NCI-H524 (cell line): ENCODE data around the gene FAM229A.
"Not testable (repeated sequence)": the region's sequence is repeated elsewhere in the genome, so short reads cannot be mapped to it uniquely, and the experiment has no call there.

Experiments used
- DNase-seq, 2 experiments: peaks; one replicate each; lab custom pipeline; 2025; lab: John Stamatoyannopoulos, UW

The FAM229A gene

DNA sequence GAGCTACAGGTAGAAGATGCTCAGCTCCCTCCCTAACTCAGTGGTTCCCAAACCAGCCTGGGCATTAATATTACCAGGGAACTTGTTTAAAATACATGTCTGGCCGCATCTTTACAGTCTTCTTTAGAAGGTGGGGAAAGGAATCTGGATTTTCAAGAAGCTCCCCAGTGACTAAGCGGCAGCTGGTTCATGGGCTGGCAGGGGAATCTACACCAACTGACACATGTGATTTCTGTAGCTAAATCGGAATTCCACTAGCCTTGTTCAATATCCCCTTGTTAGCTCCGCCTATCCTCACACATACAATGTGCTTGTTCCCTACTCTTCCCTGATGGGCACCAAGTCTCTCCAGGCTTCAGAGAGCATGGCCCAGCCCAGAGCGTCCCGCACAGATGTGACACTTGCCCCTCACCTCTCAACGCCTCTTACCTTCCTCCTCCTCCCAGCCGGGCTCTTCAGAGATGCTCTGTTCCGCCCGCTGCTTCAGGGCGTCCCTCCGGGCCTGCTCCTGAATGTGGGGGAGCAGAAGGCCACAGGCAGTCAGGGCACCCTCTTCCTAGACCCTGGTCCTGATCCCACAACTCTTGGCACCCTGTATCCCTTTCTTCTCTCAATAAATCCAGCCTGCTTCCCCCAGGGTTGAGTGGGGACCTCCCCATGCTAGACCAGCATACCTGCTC lies 15.4 kb upstream of the FAM229A start:
- DNase-seq, result no peak

DNA sequence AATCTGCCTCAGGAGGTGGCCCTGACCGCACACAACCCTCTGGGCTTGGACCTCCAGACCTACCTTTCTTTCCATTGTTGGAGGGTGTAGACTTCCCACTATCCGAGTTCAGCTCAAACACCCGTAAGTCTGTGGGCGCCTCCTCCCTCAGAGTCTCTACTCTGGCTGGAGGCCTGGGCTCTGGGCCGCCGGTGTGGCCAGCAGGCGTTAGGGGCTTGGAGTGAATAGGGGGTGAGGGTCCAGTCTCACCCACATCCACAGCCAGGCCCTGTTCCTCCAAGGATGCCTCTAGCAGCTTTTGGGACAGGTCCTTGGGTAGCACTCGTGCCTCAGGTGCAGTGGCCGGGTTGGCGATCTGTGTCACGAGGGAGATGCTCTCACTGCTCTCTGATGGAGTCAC lies 13.9 kb upstream of the FAM229A start:
- DNase-seq, result no peak

DNA sequence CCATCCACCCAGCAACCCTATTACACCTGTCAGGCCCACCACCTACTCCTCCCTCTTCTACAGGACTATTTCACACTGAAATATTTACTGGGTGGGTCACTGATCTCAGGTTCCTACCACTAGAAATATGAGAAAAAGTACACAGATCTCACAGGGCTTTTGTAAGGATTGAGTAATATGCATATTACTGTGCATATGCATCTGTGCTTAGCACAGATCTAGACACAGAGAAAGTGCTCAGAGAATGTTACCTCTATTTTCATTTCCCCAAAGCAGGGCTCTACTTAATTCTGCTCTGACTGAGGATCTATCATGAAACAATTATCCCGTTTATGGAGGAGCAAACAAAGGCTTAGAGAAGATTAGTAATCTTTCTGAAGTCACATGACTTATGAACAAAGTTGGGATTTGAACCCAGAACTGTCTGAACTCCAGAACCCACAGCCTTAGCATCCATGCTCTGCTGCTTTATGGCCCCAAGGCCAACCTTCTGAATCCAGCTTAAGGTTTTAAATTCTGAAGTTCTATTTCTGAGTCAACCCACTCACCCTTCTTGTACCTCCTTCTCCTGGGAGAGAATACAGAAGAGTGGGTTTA lies 11.8 kb upstream of the FAM229A start:
- no peak for DNase-seq

DNA sequence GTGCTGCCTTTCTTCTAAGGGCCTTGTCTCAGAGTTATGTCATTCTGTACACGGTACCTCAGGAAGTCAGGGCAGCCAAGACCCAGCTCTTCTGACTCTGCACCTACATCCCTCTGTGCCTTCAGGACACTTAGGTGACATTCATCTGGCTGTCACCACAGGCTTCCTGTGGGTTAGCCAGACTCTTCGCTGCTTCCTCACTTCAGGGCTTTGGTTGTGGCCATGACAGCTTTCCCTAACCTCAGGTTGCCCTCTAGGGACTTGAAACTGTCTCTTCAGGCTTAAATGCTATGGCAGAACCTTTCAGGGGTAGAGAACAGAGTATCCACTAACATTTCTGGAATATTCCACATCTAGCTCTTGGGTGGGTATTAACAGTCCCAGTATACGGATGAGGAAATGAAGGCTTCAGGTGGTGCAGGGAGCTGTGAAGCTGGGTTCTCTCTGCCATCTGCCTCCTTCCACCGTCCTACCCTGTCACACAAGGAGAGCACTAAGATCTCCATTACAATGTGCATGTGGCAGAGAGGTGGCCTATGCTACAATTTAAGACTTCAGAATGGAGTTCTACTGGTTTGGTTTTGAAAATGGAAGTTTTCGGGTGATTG lies 10.0 kb upstream of the FAM229A start:
- no peak for DNase-seq

DNA sequence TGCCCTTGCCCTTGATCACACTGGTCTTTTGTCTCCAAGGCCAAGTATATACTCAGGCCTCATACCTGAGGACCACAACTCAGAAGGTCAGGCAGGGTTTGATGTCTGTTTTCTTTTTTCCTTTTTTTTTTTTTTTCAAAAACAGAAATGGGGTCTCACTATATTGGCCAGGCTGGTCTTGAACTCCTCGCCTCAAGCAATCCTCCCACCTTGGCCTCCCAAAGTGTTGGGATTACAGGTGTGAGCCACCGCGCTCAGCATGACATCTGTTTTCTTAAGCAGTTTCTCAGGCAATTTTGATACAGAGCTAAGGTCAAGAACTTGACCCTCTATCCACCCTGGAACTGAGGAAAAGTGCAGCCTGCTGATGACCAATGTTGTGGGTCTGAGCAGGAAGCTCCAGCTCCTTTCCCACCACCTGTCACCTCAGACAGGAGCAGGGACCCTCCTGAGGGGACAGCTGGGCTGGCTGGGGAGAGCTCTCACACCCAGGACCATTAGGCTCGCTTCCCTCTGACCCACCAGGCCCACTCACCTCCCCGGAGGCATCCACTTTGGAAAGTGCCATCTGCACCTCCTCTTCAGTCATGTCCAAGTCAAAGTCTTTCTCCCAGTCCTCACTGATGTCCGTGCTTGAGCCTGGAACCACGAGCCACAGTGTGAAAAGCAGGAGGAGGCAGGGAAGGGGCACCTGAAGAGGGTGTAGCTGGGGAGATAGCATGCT lies 5.8 kb upstream of the FAM229A start:
- DNase-seq, result no peak

DNA sequence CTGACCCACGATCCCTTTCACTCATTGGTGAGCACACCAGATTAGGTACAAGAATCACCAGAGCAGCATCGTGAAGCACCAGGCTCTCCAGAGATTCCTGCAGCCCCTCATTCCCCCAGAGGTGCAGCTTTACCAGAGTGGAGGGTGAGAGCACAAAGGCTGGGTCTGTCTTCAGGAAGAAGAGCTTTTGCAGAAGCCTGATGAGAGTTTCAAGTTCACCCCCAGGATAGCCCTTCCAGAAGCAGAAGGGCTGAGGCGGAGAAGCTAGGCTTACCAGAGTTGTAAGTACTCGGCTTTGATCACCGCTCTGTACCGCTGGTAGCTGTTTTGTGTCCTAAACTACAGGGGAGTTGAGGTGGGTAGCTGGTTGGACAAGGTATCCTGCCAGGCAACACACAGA lies 3.2 kb upstream of the FAM229A start:
- DNase-seq, result no peak

DNA sequence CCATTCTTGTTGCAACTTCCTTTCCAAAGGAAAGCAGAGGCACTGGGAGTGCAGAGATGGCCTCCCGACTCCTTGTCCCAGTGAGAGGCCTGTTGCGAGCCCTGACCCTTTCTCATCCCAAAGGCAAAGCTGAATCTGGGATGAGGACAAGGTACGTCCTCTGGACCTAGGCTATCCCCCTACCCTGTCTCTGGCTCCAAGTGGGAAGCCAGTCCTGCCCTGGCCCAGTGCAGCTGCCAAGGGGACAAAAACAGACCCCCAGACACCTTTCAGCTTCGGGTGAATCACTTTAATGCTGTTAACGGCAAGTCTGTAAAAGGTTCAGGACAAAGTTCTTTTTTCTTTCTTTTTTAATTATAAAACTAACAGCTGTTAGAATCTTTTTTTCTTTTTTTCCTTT lies 2.6 kb upstream of the FAM229A start:
- DNase-seq, result no peak

DNA sequence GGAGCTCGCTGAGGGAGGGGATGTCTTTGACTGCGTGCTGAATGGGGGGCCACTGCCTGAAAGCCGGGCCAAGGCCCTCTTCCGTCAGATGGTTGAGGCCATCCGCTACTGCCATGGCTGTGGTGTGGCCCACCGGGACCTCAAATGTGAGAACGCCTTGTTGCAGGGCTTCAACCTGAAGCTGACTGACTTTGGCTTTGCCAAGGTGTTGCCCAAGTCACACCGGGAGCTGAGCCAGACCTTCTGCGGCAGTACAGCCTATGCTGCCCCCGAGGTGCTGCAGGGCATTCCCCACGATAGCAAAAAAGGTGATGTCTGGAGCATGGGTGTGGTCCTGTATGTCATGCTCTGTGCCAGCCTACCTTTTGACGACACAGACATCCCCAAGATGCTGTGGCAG lies 1.4 kb upstream of the FAM229A start:
- no peak for DNase-seq

DNA sequence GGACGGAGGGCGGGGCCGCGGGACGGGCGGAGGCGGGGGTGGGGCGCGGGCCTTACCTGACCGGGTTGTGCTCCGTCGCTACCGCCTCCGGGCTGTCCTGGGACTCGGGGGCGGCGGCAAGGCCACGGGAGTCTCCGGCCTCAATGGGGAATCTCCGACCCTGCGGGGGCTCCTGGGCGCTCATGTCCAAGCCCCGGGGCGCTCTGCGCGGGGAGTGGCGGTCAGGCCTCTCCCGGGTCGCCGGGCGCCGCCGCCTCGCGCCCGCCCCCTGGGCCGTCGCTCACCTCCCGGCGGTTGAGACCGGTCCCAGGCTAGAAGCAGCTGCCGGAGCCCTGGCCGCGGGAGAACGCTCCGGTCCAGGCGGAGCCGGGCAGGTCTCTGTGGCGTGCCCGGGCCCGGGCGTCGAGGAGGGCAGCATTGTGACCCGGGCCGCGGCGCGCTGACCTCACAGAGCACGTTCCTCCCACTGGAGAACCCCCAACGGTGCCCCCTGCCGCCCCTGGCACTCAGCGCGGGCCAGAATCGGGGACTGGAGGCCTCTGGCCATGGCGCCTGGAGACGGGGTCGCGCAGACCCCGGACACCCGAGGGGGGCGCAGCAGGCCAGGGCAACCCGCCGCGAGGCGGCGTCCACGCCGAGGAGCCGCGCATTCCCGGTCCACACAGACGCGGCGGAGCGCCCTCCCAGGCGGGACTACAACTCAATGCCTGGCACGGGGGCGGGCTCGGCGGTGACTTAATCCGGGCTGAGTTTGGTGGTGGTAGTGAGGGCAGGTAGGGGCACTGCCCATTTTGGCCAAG lies 411 bp downstream of the FAM229A start:
- DNase-seq, result peak in 1 of 2 experiments; percentile 46

DNA sequence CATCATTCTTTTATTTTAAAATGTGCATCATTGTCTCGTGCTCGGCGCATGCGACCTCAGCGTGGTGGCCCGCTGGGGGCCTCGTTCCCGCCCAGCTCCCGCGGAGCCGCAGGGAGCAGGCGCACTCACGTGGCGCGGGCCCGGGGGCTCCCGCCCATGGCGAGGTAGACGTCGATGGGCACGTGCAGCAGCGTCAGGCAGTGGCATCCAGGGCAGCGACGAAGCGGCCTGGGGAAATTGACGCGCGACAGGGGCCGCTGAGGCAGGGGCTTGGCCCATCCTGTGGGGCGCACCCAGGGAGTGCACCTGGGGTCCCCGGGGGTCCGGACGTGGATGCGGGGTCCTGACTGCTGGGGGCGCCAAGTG lies 994 bp downstream of the FAM229A start:
- DNase-seq, result no peak

DNA sequence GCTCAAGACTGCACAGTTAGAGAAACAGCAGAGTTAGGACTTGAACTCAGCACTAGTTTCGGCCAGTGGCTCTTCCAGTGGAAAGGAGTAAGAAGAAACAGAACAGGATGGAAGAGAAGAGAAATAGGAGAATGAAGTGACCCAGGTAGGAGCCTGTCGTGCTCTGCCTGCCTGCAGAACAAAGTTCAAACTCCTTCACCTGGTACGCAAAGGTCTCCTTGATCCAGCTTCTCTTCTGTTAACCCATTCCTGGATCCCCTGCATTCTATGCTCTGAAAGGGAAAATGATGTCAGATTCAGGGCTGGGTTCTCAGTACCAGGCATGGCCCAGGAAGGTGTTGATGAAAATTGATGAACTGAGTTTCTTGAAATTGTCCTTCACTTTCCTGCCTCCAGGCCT lies 3.9 kb downstream of the FAM229A start:
- DNase-seq, result no peak

DNA sequence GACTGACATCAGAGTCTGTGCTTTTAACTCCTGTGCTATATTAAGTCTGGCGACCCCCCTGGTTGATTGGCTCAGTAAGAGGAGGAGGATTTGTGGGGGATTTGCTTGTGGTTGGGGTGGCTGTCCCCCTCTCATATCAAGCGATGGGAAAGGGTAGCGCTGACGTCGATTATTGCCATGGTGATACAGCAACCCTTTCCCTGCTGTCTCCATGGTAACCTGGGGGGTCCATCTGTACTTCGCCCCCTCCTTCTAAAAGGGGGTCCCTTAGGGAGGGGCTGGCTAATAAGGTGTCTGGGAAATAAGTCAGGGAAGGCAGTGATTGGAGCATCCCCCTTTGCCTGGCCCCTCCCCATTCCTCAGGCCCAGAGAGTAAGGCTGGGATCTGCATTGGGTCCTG lies 4.7 kb downstream of the FAM229A start:
- DNase-seq, result no peak

DNA sequence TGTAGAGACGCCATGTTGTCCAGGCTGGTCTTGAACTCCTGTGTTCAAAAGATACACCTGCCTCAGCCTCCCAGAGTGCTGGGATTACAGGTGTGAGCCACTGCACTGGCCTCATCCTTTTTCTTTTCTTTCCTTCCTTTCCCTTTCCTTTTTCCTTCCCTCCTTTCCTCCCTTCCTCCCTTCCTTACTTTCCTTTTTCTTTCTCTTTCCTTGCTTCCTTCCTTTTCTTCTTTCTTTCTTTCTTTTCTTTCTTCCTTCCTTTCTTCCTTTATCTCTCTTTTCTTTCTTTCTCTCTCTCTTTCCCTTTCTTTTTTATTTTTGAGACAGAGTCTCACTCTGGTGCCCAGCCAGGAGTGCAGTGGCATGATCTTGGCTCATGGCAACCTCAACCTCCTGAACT lies 5.8 kb downstream of the FAM229A start:
- DNase-seq, result no peak

DNA sequence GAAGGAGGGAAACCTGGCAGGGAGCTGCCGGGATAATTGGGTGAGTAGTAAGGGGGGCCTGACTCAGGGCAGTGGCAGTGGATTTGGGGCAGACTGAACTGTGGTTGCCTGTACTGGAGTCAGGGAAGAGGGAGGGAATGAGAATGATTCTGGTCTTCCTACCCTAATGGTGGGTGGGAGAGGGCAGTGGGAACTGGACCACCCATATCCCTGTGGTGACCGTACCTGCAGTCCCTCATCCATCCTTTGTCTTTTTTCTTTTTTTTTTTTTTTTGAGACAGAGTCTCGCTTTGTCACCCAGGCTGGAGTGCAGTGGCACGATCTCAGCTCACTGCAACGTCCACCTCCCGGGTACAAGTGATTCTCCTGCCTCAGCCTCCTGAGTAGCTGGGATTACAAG lies 6.5 kb downstream of the FAM229A start:
- not testable (repeated sequence) for DNase-seq

DNA sequence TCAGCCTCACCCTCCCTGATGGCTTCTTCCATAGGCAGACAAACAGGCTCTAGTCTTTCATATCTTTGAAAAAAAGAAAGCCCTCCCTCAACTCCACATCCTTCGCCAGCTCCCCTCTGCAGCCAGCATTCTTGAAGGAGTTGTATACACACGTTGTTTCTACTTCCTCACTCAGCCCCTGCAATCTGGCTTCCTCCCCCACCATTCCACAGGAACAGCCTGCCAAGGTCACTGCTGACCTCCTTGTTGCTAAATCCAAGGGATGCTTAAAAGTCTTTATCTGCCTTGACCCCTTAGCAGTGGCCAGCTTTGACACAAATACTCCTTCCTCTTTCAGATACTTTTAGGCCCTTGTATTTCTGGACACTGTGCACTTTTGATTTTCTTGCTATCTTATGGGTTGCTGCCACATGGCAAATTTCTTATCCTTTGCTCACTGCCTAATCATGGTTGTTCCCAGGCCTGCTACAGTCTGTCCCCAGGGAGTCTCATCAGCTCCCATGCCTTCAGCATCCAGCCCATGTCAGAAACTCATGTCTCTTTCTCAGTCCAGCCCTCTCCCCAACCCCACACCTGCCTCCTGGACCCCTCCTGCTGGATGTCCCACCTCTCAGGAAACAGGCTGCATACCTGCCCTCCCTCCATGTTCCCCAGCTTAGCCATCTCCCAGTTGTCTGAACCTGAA lies 8.3 kb downstream of the FAM229A start:
- DNase-seq, result no peak

DNA sequence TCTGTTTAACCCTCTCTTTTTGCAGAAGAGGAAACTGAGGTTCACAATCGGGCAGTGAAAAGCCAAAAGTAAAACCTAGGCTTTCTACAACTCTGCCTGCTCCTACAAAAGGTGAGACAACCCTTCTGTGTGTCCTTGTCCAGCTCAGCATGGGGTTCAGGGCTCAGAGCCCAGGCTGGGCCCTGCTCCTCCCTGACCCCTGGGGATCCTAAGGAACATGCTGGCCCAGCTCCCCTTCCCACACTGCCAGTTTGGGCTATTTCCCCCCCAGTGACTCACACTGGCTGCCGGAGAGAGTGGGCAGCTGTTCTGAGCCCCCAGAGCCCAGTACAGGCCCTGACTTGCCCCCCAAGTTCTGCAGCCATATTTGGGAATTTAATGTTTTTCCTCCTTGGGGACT lies 8.9 kb downstream of the FAM229A start:
- DNase-seq, result no peak

DNA sequence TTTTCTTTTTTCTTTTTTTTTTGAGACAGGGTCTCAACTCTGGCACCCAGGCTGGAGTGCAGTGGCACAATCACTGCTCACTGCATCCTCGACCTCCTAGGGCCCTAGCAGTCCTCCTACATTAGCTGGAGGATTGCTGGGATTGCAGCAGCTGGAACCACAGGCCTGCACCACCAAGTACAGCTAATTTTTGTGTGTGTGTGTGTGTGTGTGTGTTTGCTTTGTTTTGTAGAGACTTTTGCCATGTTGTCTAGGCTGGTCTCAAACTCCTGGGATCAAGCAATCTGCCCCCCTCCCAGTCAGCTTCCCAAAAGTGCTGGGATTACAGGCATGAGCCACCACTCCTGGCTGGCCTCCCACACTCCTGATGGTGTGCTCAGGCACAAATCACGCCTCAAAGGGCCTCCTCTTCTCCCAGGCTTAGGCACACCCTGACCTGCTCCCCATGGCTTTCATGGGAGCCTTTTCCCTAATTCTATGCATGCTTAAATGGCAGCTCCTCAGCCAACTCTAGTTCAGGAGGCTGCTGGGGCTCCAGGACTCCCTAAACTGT lies 9.4 kb downstream of the FAM229A start:
- DNase-seq, result no peak

DNA sequence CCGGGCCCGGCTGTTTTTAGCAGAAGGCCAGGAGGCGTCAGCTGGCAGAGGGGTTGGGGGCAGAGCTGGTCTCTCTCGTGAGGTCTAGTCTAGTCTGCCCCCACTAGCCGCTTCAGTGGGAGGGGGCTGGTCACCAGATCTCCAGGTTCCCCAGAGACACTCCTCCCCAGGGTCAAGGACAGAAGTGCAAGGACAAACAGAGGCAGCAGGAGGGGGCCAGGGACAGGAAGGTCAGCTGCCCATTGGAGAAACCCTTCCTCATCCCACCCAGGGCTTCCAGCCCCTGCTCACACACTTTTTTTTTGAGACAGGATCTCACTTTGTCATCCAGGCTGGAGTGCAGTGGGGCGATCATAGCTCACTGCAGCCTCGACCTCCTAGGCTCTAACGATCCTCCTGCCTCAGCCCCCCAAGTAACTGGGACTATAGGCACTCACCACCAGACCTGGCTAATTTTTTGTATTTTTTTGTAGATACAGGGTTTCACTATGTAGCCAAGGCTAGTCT lies 10.0 kb downstream of the FAM229A start:
- no peak for DNase-seq

DNA sequence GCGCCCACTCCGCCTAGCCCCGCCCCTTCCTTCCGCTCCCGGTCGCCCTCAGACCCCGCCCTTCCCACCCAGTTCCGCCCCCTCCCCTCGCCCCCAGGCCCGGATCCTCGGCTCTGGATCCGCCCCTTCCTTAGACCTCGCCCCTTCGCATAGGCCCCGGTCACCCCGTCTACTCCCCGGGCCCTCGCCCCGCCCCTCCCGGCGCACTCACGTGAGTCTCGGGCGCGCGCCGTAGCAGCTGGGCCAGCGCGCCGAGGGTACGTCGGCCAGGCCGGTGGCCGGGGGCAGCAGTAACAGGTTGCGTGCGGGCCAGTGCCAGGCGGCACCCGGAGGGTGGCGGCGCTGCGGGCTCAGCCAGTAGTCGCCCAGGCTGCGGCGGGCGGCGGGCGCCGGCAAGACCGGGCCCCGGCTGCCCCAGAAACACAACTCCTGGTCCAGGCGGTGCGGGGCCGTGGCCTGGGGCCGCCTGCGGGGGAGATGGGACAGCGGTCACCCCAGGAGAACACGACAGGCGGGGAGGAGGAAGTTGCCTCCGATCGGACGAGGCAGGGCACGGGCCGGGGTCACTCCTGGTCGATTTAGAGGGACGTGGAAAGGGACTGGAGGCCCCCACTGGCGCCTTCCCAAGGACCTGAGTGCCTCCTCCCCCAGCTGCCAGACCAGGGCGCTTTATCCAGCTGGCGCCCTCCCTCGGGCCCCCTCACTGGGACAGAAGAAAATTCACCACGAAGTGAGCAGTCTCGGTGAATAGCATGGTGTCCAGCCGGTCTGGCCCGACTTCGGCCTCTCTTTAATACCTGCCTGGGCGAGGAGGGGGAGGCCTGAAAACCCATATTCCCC lies 10.7 kb downstream of the FAM229A start:
- DNase-seq, result peak; percentile 90 to 92

DNA sequence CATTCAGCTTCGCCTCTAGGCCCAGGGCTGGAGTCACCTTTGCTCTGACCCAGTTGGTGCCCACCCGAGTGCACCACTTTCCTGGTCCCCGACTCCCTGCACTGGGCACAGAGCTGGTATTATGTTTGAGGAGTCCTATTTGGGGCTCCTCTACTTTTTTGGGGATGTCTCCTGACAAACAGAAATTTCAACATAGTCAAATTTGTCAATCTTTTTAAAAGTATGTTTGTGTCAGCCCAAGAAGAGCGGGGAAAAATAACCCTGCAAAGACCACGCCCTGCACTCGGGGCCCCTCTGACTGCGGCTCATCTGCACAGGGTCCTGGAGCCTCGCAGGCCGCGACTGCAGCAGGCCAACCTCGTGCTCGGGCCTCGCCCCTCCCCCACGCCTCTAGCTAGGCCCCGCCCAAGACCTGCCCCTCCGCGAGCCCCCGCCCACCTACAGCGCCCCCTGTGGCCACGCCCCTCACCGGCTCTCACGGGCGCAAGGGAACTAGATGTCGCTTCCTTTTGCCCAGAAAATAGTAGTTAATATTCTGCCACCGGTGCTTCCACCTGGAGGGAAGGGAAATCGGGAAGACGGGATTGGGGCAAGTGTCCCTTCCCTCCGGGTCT lies 11.4 kb downstream of the FAM229A start:
- peak in 1 of 2 experiments; percentile 72 for DNase-seq
